HUES48 (cell line): ENCODE measurements around the gene TBC1D1.
"Not testable (repeated sequence)": the region's sequence is repeated elsewhere in the genome, so short reads cannot be mapped to it uniquely, and the experiment has no call there.

ENCODE experiments used
- H3K27ac ChIP-seq: one replicate; pipeline ENCODE4 v1.7.0; 2013; ENCODE audit warnings: low read depth, low read length, inconsistent platforms
- H3K27me3 ChIP-seq: 2 replicates; pipeline ENCODE4 v1.6.1; 2013; ENCODE audit warnings: mild to moderate bottlenecking, low read length; ENCODE audit not compliant: control insufficient read depth, insufficient read depth
- H3K36me3 ChIP-seq: 2 replicates; pipeline ENCODE4 v1.6.1; 2013; ENCODE audit warnings: low read length; ENCODE audit not compliant: control insufficient read depth, insufficient read depth
- H3K4me1 ChIP-seq: 2 replicates; pipeline ENCODE4 v1.6.1; 2013; ENCODE audit warnings: mild to moderate bottlenecking, low read length; ENCODE audit not compliant: control insufficient read depth, insufficient read depth
- H3K4me3 ChIP-seq: 2 replicates; pipeline ENCODE4 v1.5.1; 2013; ENCODE audit warnings: mild to moderate bottlenecking, low read depth, low read length
- H3K9ac ChIP-seq: 2 replicates; pipeline ENCODE4 v1.6.1; 2013; ENCODE audit warnings: mild to moderate bottlenecking, low read depth, low read length, moderate library complexity
- H3K9me3 ChIP-seq: 2 replicates; pipeline ENCODE4 v1.6.1; 2013; ENCODE audit warnings: low read length; ENCODE audit not compliant: control insufficient read depth, insufficient read depth

The TBC1D1 gene

GRCh38 chr4:37905533-37906169, 14.8 kb downstream of the TBC1D1 start:
- Histone ChIP-seq H3K4me1 (peaks cover 23% of the 10 kb centered on the region), H3K9me3 (no peaks in the 10 kb centered on the region), H3K36me3 (no peaks in the 10 kb centered on the region), H3K27me3 (no peaks in the 10 kb centered on the region), H3K4me3 (no peak overlapping the region), H3K9ac (no peak overlapping the region), H3K27ac (no peak overlapping the region)

- H3K27me3 ChIP-seq: no peaks in the 10 kb centered on the region
- H3K9me3 ChIP-seq: no peaks in the 10 kb centered on the region
- H3K27ac ChIP-seq: no peak overlapping the region
Measured at GRCh38 chr4:37908488-37909331, 17.8 kb downstream of the TBC1D1 start.

GRCh38 chr4:37909332-37910090, 18.6 kb downstream of the TBC1D1 start:
- Histone ChIP-seq H3K27ac (no peak overlapping the region), H3K4me1 (peaks cover 11% of the 10 kb centered on the region; the same call in 1 of the 2 replicates), H3K27me3 (no peaks in the 10 kb centered on the region)

More at GRCh38 chr4:37908488-37909331, 17.8 kb downstream of the TBC1D1 start:
- Histone ChIP-seq H3K9ac (no peak overlapping the region), H3K4me3 (no peak overlapping the region), H3K36me3 (no peaks in the 10 kb centered on the region), H3K4me1 (peaks cover 11% of the 10 kb centered on the region; the same call in 1 of the 2 replicates)

GRCh38 chr4:37910091-37910486, 19.2 kb downstream of the TBC1D1 start:
- Histone ChIP-seq H3K9me3 (no peaks in the 10 kb centered on the region), H3K9ac (no peak overlapping the region), H3K36me3 (no peaks in the 10 kb centered on the region), H3K27me3 (no peaks in the 10 kb centered on the region), H3K27ac (no peak overlapping the region), H3K4me3 (no peak overlapping the region), H3K4me1 (peaks cover 11% of the 10 kb centered on the region; the same call in 1 of the 2 replicates)

More at GRCh38 chr4:37909332-37910090, 18.6 kb downstream of the TBC1D1 start:
- H3K9ac ChIP-seq: no peak overlapping the region
- no peak overlapping the region for H3K4me3 ChIP-seq
- H3K9me3 ChIP-seq: no peaks in the 10 kb centered on the region
- H3K36me3 ChIP-seq: no peaks in the 10 kb centered on the region

GRCh38 chr4:37914539-37914938, 23.7 kb downstream of the TBC1D1 start:
- Histone ChIP-seq H3K4me1 (peaks cover 3% of the 10 kb centered on the region; the same call in 1 of the 2 replicates), H3K4me3 (no peak overlapping the region), H3K27ac (no peak overlapping the region), H3K36me3 (no peaks in the 10 kb centered on the region), H3K9ac (no peak overlapping the region), H3K9me3 (no peaks in the 10 kb centered on the region), H3K27me3 (no peaks in the 10 kb centered on the region)

GRCh38 chr4:37917388-37917787, 26.5 kb downstream of the TBC1D1 start:
- Histone ChIP-seq H3K36me3 (no peaks in the 10 kb centered on the region), H3K9ac (no peak overlapping the region), H3K9me3 (no peaks in the 10 kb centered on the region), H3K4me3 (no peak overlapping the region), H3K27ac (no peak overlapping the region), H3K4me1 (no peaks in the 10 kb centered on the region), H3K27me3 (no peaks in the 10 kb centered on the region)

GRCh38 chr4:37918653-37919052, 27.8 kb downstream of the TBC1D1 start:
- Histone ChIP-seq H3K9ac (no peak overlapping the region), H3K4me1 (no peaks in the 10 kb centered on the region), H3K4me3 (no peak overlapping the region), H3K9me3 (no peaks in the 10 kb centered on the region), H3K27ac (no peak overlapping the region), H3K27me3 (no peaks in the 10 kb centered on the region), H3K36me3 (no peaks in the 10 kb centered on the region)

GRCh38 chr4:37922328-37922727, 31.4 kb downstream of the TBC1D1 start:
- H3K9ac ChIP-seq: no peak overlapping the region
- no peak overlapping the region for H3K4me3 ChIP-seq
- no peak overlapping the region for H3K27ac ChIP-seq
- H3K4me1 ChIP-seq: peaks cover 7% of the 10 kb centered on the region
- no peaks in the 10 kb centered on the region for H3K27me3 ChIP-seq
- no peaks in the 10 kb centered on the region for H3K36me3 ChIP-seq
- H3K9me3 ChIP-seq: no peaks in the 10 kb centered on the region

- H3K9ac ChIP-seq, H3K27me3 ChIP-seq: not testable (repeated sequence)
Measured at GRCh38 chr4:37923089-37923488, 32.2 kb downstream of the TBC1D1 start.

GRCh38 chr4:37924946-37925345, 34.1 kb downstream of the TBC1D1 start:
- Histone ChIP-seq H3K27me3 (no peaks in the 10 kb centered on the region), H3K4me3 (no peak overlapping the region), H3K27ac (no peak overlapping the region), H3K4me1 (peaks cover 7% of the 10 kb centered on the region), H3K9me3 (no peaks in the 10 kb centered on the region), H3K9ac (no peak overlapping the region), H3K36me3 (no peaks in the 10 kb centered on the region)

More at GRCh38 chr4:37923089-37923488, 32.2 kb downstream of the TBC1D1 start:
- H3K4me3 ChIP-seq, H3K27ac ChIP-seq, H3K4me1 ChIP-seq, H3K9me3 ChIP-seq, H3K36me3 ChIP-seq: not testable (repeated sequence)
